ENCODE results near the gene WNT7A.

The WNT7A gene

DNA sequence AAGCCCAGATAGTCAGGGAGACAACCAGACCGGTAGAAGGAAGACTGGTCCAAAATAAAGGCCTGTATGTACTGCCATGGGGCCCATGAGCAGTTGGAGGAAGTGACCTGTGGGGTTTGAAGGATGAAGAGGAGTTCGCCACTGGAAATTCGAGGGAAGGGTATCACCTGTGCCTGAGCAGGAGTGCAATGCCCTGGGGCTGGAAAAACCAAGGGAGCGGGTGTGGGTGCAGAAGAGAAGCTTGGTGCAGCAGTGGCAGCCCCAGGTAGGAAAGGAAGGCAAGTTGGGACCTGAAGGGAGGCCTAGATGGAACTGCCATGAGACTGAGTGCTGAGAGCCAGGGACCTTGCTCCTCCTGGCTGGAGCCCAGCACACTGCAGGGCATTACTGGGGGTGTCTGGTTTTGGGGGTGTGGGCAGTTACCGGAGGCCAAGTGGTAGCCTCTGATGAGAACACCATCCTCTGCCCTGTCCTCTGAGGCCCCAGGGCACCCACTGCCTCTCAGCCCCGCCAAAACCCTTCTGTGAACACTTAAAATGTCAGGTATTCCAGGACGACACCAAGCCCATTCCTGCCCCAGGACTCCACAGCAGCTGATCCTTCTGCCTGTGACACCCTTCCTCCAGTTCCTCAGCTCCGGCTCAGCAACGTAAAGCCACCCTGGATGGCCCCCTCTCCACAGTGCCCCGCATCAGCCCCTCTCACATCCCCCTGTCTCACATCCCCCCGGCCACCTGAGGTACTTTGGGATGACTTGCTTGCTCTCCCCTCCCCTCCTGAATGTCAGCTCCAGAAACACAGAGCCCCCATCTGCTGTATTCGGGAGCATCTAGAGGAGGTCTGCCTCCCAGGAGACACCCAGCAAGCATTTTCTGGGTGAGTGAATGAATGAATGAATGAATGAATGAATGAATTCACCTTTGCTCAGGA is 42.9 kb downstream of the WNT7A start:
- no peak for TF ChIP-seq CTCF (IDR thresholded peaks at IDR 0.05; ENCODE audit: low read length, missing control alignments)
- no peak overlapping the region for H3K4me3 ChIP-seq (replicated peaks; ENCODE audit: low read depth, low read length)
- DNase-seq (ENCODE audit: low read depth): no peak

GRCh38 chr3:13835246-13835645 is 44.6 kb downstream of the WNT7A start:
- H3K4me3 ChIP-seq (replicated peaks; ENCODE audit: low read depth, low read length): no peak overlapping the region
- no peak for TF ChIP-seq CTCF (IDR thresholded peaks at IDR 0.05; ENCODE audit: low read length, missing control alignments)
- no peak for DNase-seq (ENCODE audit: low read depth)

DNA sequence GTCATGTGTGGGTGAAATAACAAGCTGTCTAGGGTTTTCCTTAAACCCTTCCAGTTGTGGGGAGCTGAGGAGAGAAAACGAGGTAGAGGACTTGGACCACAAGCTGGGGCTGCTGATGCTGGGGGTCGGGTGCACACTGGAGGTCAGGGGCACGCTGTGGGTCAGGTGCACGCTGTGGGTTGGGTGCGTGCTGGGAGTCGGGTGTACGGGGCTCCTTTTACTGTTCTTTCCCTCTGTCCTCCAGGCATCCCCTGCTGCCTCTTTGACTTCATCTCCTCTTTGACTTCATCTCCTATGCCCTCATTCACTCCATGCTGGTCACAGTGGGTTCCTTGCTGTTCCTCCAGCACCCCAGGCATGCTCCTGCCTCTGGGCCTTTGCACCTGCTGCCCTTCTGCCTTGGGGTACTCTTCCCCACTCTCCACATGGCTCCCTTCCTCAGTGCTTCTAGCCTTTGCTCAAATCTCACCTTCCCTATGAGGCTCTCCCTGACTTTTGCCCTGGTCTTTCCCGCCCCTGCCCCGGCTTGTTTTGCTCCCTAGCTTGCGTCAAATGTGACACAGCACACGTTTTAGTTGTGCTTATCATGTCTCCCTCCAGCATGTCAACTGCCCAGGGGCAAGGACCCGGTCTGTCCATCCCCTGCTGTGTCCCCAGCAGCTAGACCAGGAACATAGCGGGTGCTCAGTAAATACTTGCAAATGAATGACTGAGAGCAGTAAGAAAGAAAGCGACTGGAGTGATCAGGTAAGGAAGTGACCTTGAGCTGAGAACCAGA is 45.4 kb downstream of the WNT7A start:
- no peak for TF ChIP-seq CTCF (IDR thresholded peaks at IDR 0.05; ENCODE audit: low read length, missing control alignments)
- no peak for DNase-seq (ENCODE audit: low read depth)
- no peak overlapping the region for H3K4me3 ChIP-seq (replicated peaks; ENCODE audit: low read depth, low read length)

GRCh38 chr3:13833506-13834257 is 46.2 kb downstream of the WNT7A start:
- DNase-seq (ENCODE audit: low read depth): no peak
- no peak for TF ChIP-seq CTCF (IDR thresholded peaks at IDR 0.05; ENCODE audit: low read length, missing control alignments)
- no peak overlapping the region for H3K4me3 ChIP-seq (replicated peaks; ENCODE audit: low read depth, low read length)

GRCh38 chr3:13832130-13832529 is 47.7 kb downstream of the WNT7A start:
- no peak overlapping the region for H3K4me3 ChIP-seq (replicated peaks; ENCODE audit: low read depth, low read length)
- no peak for TF ChIP-seq CTCF (IDR thresholded peaks at IDR 0.05; ENCODE audit: low read length, missing control alignments)
- no peak for DNase-seq (ENCODE audit: low read depth)

DNA sequence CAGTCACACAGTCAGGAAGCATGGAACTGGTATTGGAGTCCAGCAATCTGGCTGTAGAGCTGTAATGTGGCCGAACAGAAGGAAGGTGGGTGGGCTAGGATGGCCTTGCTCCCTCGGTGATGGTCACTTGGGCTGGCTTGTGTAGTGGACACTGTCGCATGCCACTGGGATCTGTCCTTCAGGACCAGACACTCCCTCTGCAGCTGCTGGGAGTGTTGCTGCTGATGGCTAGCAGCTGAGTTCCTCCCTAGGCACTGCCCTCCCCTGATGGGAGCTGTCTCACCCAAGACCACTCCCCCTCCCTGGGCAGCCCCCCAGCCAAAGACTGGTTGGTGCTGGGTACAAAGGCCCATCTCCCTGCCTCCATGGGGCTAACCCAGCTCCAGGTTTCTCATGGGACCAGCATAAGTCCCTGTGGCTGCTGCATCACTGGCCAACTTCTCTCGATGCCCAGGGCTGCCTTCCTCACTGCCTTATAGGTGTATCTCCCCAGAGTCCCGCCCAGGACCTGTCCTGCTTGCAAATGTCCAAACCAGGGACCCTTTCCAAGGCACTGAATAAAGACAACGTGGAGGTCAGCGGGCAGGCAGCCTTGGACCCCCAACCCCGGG is 48.4 kb downstream of the WNT7A start:
- no peak for DNase-seq (ENCODE audit: low read depth)
- TF ChIP-seq CTCF (IDR thresholded peaks at IDR 0.05; ENCODE audit: low read length, missing control alignments): no peak
- H3K4me3 ChIP-seq (replicated peaks; ENCODE audit: low read depth, low read length): no peak overlapping the region
